ENCODE measurements around the gene KATNIP. TPM values are rescaled to one million over a fixed set of nuclear protein-coding genes. Genes with fewer than 3 reads are reported as not detected.

Gene KATNIP
- total RNA-seq, 6 donors from 2014 or later = 19.9 to 79.6 (median 38.6) TPM

- Histone ChIP-seq H3K27ac (peak overlapping the region in 1 of 4 donors; percentile 90), H3K4me1 (peaks cover 0 to 7% (median 5%) of the 10 kb centered on the region in 4 donors), H3K4me3 (no peak overlapping the region), H3K36me3 (peaks cover 15 to 74% (median 57%) of the 10 kb centered on the region in 4 donors), H3K27me3 (no peaks in the 10 kb centered on the region), H3K9me3 (peaks cover 0 to 3% (median 0%) of the 10 kb centered on the region in 4 donors)
- no peak for ATAC-seq (ENCODE audit: low FRiP score in 2 of 2)
- DNase-seq = no peak
- TF ChIP-seq CTCF (IDR thresholded peaks at IDR 0.05) = no peak
- no peak for TF ChIP-seq POLR2AphosphoS5 (IDR thresholded peaks at IDR 0.05)
- no peak for TF ChIP-seq POLR2A (IDR thresholded peaks at IDR 0.05)
- no peak for TF ChIP-seq EP300 (IDR thresholded peaks at IDR 0.05)
- WGBS, 2 donors = 80 to 84% methylated on average over 6 of the region's 6 CpGs
These were observed 27.7 kb upstream of the KATNIP start for GRCh38 chr16:27522173-27522707.

- WGBS, 2 donors = 86 to 93% methylated on average over 4 to 6 of the region's 6 CpGs
These were observed 23.8 kb upstream of the KATNIP start for GRCh38 chr16:27526180-27526579.

GRCh38 chr16:27528294-27528693 lies 21.6 kb upstream of the KATNIP start:
- TF ChIP-seq POLR2AphosphoS5 (IDR thresholded peaks at IDR 0.05) (no peak), EP300 (IDR thresholded peaks at IDR 0.05) (no peak), POLR2A (IDR thresholded peaks at IDR 0.05) (no peak), CTCF (IDR thresholded peaks at IDR 0.05) (no peak)

More at GRCh38 chr16:27526180-27526579, 23.8 kb upstream of the KATNIP start:
- Histone ChIP-seq H3K4me3 (no peak overlapping the region), H3K27me3 (no peaks in the 10 kb centered on the region), H3K27ac (no peak overlapping the region), H3K36me3 (peaks cover 19 to 91% (median 72%) of the 10 kb centered on the region in 4 donors), H3K4me1 (peaks cover 0 to 3% (median 1%) of the 10 kb centered on the region in 4 donors), H3K9me3 (peaks cover 0 to 3% (median 0%) of the 10 kb centered on the region in 4 donors)
- ATAC-seq (ENCODE audit: low FRiP score in 2 of 2) (no peak), DNase-seq (no peak)
- no peak for TF ChIP-seq CTCF (IDR thresholded peaks at IDR 0.05)
- TF ChIP-seq POLR2A (IDR thresholded peaks at IDR 0.05) = no peak
- no peak for TF ChIP-seq EP300 (IDR thresholded peaks at IDR 0.05)
- no peak for TF ChIP-seq POLR2AphosphoS5 (IDR thresholded peaks at IDR 0.05)

GRCh38 chr16:27529962-27530361 lies 20.0 kb upstream of the KATNIP start:
- no peak overlapping the region for H3K27ac ChIP-seq
- ATAC-seq (ENCODE audit: low FRiP score in 2 of 2) = no peak
- H3K4me1 ChIP-seq = no peaks in the 10 kb centered on the region
- peaks cover 0 to 3% (median 0%) of the 10 kb centered on the region in 4 donors for H3K9me3 ChIP-seq
- DNase-seq = no peak
- TF ChIP-seq EP300 (IDR thresholded peaks at IDR 0.05) = no peak
- TF ChIP-seq POLR2AphosphoS5 (IDR thresholded peaks at IDR 0.05) = no peak
- no peak for TF ChIP-seq CTCF (IDR thresholded peaks at IDR 0.05)
- no peak for TF ChIP-seq POLR2A (IDR thresholded peaks at IDR 0.05)
- no peaks in the 10 kb centered on the region for H3K27me3 ChIP-seq
- H3K36me3 ChIP-seq = peaks cover 27 to 99% (median 86%) of the 10 kb centered on the region in 4 donors
- no peak overlapping the region for H3K4me3 ChIP-seq
- WGBS, 2 donors = 79 to 95% methylated on average over 2 to 6 of the region's 6 CpGs

More at GRCh38 chr16:27528294-27528693, 21.6 kb upstream of the KATNIP start:
- no peaks in the 10 kb centered on the region for H3K4me1 ChIP-seq
- peaks cover 0 to 3% (median 0%) of the 10 kb centered on the region in 4 donors for H3K9me3 ChIP-seq
- no peak overlapping the region for H3K4me3 ChIP-seq
- no peak for ATAC-seq (ENCODE audit: low FRiP score in 2 of 2)
- 99 to 100% methylated on average over 4 of the region's 4 CpGs for WGBS, 2 donors
- H3K36me3 ChIP-seq = peaks cover 30 to 100% (median 87%) of the 10 kb centered on the region in 4 donors
- H3K27ac ChIP-seq = no peak overlapping the region
- H3K27me3 ChIP-seq = no peaks in the 10 kb centered on the region
- no peak for DNase-seq

- Histone ChIP-seq H3K27me3 (no peaks in the 10 kb centered on the region), H3K36me3 (peaks cover 26 to 99% (median 86%) of the 10 kb centered on the region in 4 donors), H3K9me3 (no peaks in the 10 kb centered on the region), H3K4me1 (no peaks in the 10 kb centered on the region), H3K27ac (no peak overlapping the region), H3K4me3 (no peak overlapping the region)
- DNase-seq (no peak), ATAC-seq (ENCODE audit: low FRiP score in 2 of 2) (peak in 1 of 2 donors; percentile 12)
- WGBS, 2 donors = 72 to 93% methylated on average over 2 of the region's 2 CpGs
- TF ChIP-seq POLR2A (IDR thresholded peaks at IDR 0.05) = no peak
- TF ChIP-seq CTCF (IDR thresholded peaks at IDR 0.05) = no peak
- TF ChIP-seq EP300 (IDR thresholded peaks at IDR 0.05) = no peak
- no peak for TF ChIP-seq POLR2AphosphoS5 (IDR thresholded peaks at IDR 0.05)
These were observed 18.8 kb upstream of the KATNIP start for GRCh38 chr16:27531186-27531585.

Measured in upper lobe of left lung (tissue), 6 donors.